K562 (cell line): ENCODE measurements around the gene JPT1. TPM values are rescaled to one million over a fixed set of nuclear protein-coding genes. Genes with fewer than 3 reads are reported as not detected.

ENCODE experiments used
- CTBP1 ChIP-seq: fragments of 450-650 bp; IDR thresholded peaks from 2 replicates; pipeline ENCODE4 v1.6.1; 2016; ENCODE audit warnings: borderline replicate concordance
- EP400 ChIP-seq: fragments of 450-650 bp; IDR thresholded peaks from 2 replicates; pipeline ENCODE4 v1.6.1; 2017; ENCODE audit warnings: antibody characterized with exemption, mild to moderate bottlenecking, moderate library complexity
- ETV5 ChIP-seq: sonication (generic); formaldehyde crosslinking; IDR thresholded peaks from 2 replicates; pipeline ENCODE4 v1.4.0; 2020; ENCODE audit warnings: low read depth, mild to moderate bottlenecking, missing genetic modification reagents
- FOXA3 ChIP-seq, 2 experiments: fragments of 450-650 bp in 1 of 2; sonication (generic) in 1 of 2; formaldehyde crosslinking; IDR thresholded peaks in 1 of 2; conservative IDR thresholded peaks in 1 of 2; 2 replicates each; pipeline versions ENCODE4 v1.4.0 to v1.8.0; 2020 to 2022; ENCODE audit warnings: mild to moderate bottlenecking in 2 of 2, missing genetic modification reagents in 1 of 2
- FOXK2 ChIP-seq, 2 experiments: fragments of 450-650 bp; IDR thresholded peaks in 1 of 2; conservative IDR thresholded peaks in 1 of 2; 2 replicates each; pipeline ENCODE4 v1.6.1; 2016; ENCODE audit warnings: low read depth in 2 of 2, mild to moderate bottlenecking in 1 of 2
- KLF6 ChIP-seq: fragments of 250-450 bp; sonication (Bioruptor Pico); IDR thresholded peaks from 2 replicates; pipeline ENCODE4 v1.4.0; 2020; ENCODE audit warnings: mild to moderate bottlenecking, moderate library complexity, borderline replicate concordance
- TOE1 ChIP-seq, 2 experiments: fragments of 450-650 bp in 1 of 2; sonication (generic) in 1 of 2; formaldehyde crosslinking in 1 of 2; IDR thresholded peaks; 2 replicates each; pipeline versions ENCODE4 v1.7.1 to v1.8.0; 2016 to 2022; ENCODE audit warnings: borderline replicate concordance in 2 of 2, mild to moderate bottlenecking in 2 of 2, antibody characterized with exemption in 1 of 2, inconsistent platforms in 1 of 2, low read depth in 1 of 2, missing genetic modification reagents in 1 of 2, moderate library complexity in 1 of 2
- ZNF134 ChIP-seq: fragments of 250-450 bp; sonication (Bioruptor Pico); conservative IDR thresholded peaks from 2 replicates; pipeline ENCODE4 v1.4.0; 2020
- polyA plus RNA-seq, 8 experiments: library from polyadenylated mRNA; depleted of rRNA in 4 of 8; stranded (reverse) in 5 of 8; unstranded in 3 of 8; fragments of >200 nt; fragmentation: Nextera tagmentation in 2 of 8; fragmentation: Illumina TruSeq in 1 of 8; extraction: Ambion mirVana in 2 of 8; extraction: Trizol in 1 of 8; gene quantifications; 2 replicates each; pipeline versions ENCODE4 v1.2.1 to v1.2.3, GENCODE V29; 2011 to 2014; ENCODE audit warnings: inconsistent platforms in 1 of 8, missing spikeins in 1 of 8
- total RNA-seq, 7 experiments: library from RNA; depleted of rRNA in 6 of 7; stranded (reverse); fragments of >200 nt in 6 of 7; fragmentation: Illumina TruSeq in 2 of 7; extraction: Trizol in 2 of 7; gene quantifications; 2 replicates each; pipeline versions ENCODE4 v1.2.1 to v1.2.3, GENCODE V29; 2011 to 2021; ENCODE audit warnings: low replicate concordance in 1 of 7
- TF ChIP-seq, protein P1 (sequence below), 2 experiments: IDR thresholded peaks; 2 replicates each; pipeline ENCODE4 v1.6.1; 2011; ENCODE audit warnings: borderline replicate concordance in 1 of 2, control low read depth in 1 of 2, low read depth in 1 of 2, low read length in 1 of 2, mild to moderate bottlenecking in 1 of 2, mixed read lengths in 1 of 2, moderate library complexity in 1 of 2; ENCODE audit not compliant: insufficient read depth in 1 of 2, insufficient read length in 1 of 2, poor library complexity in 1 of 2, severe bottlenecking in 1 of 2; ENCODE audit errors: extremely low read depth in 1 of 2
- TF ChIP-seq, protein P2 (sequence below), 2 experiments: fragments of 150-350 bp in 1 of 2; IDR thresholded peaks; 2 replicates each; pipeline ENCODE4 v1.6.1; 2012 to 2016; ENCODE audit warnings: low read depth in 2 of 2, low read length in 2 of 2, mild to moderate bottlenecking in 1 of 2, moderate library complexity in 1 of 2
- TF ChIP-seq, protein P3 (sequence below), 2 experiments: fragments of 450-650 bp; formaldehyde crosslinking in 1 of 2; IDR thresholded peaks; 2 replicates each; pipeline versions ENCODE4 v1.4.0 to v1.6.1; 2014 to 2020; ENCODE audit warnings: mild to moderate bottlenecking in 2 of 2, borderline replicate concordance in 1 of 2, low read depth in 1 of 2

The JPT1 gene
- total and polyA plus RNA-seq, 9 of the 15 experiments (the other 6 are each of a cell fraction or from before 2014, with no cell fraction given) = 56.7 to 292 (median 144) TPM

DNA sequence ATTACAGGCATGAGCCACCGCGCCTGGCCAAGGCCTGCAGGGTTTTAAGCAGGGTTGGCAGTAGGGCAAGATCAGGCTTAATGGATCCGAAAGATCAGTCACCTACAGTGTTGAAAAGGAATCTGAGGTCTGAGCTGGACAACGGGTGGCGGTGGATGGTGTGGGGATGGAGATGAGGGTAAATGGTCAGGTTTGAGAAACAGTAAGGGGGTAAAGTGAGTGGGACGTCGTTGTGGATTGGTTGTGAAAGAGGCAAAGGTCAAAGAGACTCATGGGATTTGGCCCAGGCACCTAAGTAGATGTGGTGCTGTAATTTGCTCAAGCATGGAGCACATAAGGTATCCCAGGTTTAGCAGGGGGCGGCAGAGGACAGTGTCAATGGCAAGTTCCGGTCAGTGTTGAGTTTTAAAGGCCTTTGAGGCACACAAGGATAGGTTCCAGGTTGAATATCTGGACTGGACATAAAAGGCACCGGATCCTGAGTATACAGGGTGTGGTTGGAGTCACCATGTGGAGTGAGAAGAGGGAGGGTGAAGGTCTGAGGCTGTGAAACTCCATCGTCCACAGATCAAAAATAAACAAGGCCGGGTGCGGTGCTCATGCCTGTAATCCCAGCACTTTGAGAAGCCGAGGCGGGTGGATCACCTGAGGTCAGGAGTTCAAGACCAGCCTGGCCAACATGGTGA is 67.7 kb downstream of the JPT1 start (continued):
- TF ChIP-seq, protein P1, sequence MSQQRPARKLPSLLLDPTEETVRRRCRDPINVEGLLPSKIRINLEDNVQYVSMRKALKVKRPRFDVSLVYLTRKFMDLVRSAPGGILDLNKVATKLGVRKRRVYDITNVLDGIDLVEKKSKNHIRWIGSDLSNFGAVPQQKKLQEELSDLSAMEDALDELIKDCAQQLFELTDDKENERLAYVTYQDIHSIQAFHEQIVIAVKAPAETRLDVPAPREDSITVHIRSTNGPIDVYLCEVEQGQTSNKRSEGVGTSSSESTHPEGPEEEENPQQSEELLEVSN (IDR thresholded peaks at IDR 0.05; ENCODE audit: borderline replicate concordance in 1 of 2, extremely low read depth in 1 of 2, insufficient read depth in 1 of 2, insufficient read length in 1 of 2, low read depth in 1 of 2, low read length in 1 of 2, poor library complexity in 1 of 2, severe bottlenecking in 1 of 2) = no peak
- TF ChIP-seq, protein P2, sequence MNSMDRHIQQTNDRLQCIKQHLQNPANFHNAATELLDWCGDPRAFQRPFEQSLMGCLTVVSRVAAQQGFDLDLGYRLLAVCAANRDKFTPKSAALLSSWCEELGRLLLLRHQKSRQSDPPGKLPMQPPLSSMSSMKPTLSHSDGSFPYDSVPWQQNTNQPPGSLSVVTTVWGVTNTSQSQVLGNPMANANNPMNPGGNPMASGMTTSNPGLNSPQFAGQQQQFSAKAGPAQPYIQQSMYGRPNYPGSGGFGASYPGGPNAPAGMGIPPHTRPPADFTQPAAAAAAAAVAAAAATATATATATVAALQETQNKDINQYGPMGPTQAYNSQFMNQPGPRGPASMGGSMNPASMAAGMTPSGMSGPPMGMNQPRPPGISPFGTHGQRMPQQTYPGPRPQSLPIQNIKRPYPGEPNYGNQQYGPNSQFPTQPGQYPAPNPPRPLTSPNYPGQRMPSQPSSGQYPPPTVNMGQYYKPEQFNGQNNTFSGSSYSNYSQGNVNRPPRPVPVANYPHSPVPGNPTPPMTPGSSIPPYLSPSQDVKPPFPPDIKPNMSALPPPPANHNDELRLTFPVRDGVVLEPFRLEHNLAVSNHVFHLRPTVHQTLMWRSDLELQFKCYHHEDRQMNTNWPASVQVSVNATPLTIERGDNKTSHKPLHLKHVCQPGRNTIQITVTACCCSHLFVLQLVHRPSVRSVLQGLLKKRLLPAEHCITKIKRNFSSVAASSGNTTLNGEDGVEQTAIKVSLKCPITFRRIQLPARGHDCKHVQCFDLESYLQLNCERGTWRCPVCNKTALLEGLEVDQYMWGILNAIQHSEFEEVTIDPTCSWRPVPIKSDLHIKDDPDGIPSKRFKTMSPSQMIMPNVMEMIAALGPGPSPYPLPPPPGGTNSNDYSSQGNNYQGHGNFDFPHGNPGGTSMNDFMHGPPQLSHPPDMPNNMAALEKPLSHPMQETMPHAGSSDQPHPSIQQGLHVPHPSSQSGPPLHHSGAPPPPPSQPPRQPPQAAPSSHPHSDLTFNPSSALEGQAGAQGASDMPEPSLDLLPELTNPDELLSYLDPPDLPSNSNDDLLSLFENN (IDR thresholded peaks at IDR 0.05; ENCODE audit: low read depth in 2 of 2, low read length in 2 of 2) = no peak
- TF ChIP-seq TOE1 (IDR thresholded peaks at IDR 0.05; ENCODE audit: borderline replicate concordance) = peak; percentile 20; the same call in 1 of the 2 replicates
- TF ChIP-seq TOE1 (CRISPR knock-in tag; IDR thresholded peaks at IDR 0.05; ENCODE audit: borderline replicate concordance, low read depth) = no peak
- TF ChIP-seq, protein P3, sequence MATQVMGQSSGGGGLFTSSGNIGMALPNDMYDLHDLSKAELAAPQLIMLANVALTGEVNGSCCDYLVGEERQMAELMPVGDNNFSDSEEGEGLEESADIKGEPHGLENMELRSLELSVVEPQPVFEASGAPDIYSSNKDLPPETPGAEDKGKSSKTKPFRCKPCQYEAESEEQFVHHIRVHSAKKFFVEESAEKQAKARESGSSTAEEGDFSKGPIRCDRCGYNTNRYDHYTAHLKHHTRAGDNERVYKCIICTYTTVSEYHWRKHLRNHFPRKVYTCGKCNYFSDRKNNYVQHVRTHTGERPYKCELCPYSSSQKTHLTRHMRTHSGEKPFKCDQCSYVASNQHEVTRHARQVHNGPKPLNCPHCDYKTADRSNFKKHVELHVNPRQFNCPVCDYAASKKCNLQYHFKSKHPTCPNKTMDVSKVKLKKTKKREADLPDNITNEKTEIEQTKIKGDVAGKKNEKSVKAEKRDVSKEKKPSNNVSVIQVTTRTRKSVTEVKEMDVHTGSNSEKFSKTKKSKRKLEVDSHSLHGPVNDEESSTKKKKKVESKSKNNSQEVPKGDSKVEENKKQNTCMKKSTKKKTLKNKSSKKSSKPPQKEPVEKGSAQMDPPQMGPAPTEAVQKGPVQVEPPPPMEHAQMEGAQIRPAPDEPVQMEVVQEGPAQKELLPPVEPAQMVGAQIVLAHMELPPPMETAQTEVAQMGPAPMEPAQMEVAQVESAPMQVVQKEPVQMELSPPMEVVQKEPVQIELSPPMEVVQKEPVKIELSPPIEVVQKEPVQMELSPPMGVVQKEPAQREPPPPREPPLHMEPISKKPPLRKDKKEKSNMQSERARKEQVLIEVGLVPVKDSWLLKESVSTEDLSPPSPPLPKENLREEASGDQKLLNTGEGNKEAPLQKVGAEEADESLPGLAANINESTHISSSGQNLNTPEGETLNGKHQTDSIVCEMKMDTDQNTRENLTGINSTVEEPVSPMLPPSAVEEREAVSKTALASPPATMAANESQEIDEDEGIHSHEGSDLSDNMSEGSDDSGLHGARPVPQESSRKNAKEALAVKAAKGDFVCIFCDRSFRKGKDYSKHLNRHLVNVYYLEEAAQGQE (IDR thresholded peaks at IDR 0.05; ENCODE audit: borderline replicate concordance) = peak; percentile 23; the same call in 1 of the 2 replicates
- TF ChIP-seq, protein P3 (CRISPR knock-in tag; IDR thresholded peaks at IDR 0.05; ENCODE audit: low read depth) = no peak
- peak; percentile 23 to 57; a peak in 1 of 4 replicates for TF ChIP-seq FOXK2 (conservative IDR thresholded peaks at IDR 0.05 in 1 of 2, IDR thresholded peaks at IDR 0.05 in 1 of 2; ENCODE audit: low read depth in 2 of 2)
- TF ChIP-seq CTBP1 = no peak
- no peak for TF ChIP-seq KLF6 (CRISPR knock-in tag)
- TF ChIP-seq ETV5 (CRISPR knock-in tag) = peak; percentile 72; the same call in 1 of the 2 replicates
- peak; percentile 49; the same call in 1 of the 2 replicates for TF ChIP-seq EP400
- no peak for TF ChIP-seq FOXA3 (CRISPR knock-in tag; conservative IDR thresholded peaks at IDR 0.05 in 1 of 2, IDR thresholded peaks at IDR 0.05 in 1 of 2)
- no peak for TF ChIP-seq ZNF134 (CRISPR knock-in tag)
